ENCODE measurements around the gene CYP26B1.

GRCh38 chr2:72139874-72140620 lies 7.6 kb downstream of the CYP26B1 start:
- TF ChIP-seq PHF21A (IDR thresholded peaks at IDR 0.05; ENCODE audit: borderline replicate concordance, low read depth): no peak
- TF ChIP-seq EHMT2 (IDR thresholded peaks at IDR 0.05): no peak
- TF ChIP-seq ZNF282 (CRISPR knock-in tag; IDR thresholded peaks at IDR 0.05): no peak
- TF ChIP-seq JUN (IDR thresholded peaks at IDR 0.05; ENCODE audit: borderline replicate concordance, low read depth, low read length): no peak
- TF ChIP-seq JUN (CRISPR knock-in tag; IDR thresholded peaks at IDR 0.05; ENCODE audit: borderline replicate concordance): no peak
- no peak for TF ChIP-seq CTCF (IDR thresholded peaks at IDR 0.05 in 2 of 3, conservative IDR thresholded peaks at IDR 0.05 in 1 of 3; ENCODE audit: insufficient read depth in 2 of 3, low read depth in 1 of 3, low read length in 3 of 3)
- TF ChIP-seq HMGXB4 (CRISPR knock-in tag; IDR thresholded peaks at IDR 0.05): no peak
- no peak for TF ChIP-seq TAF1 (IDR thresholded peaks at IDR 0.05; ENCODE audit: control insufficient read depth, extremely low read depth, insufficient read depth, low read length, severe bottlenecking)
- no peak for TF ChIP-seq PHB2 (IDR thresholded peaks at IDR 0.05; ENCODE audit: low read depth)
